Measurements from ENCODE around the gene IFNB1. TPM values are rescaled to one million over a fixed set of nuclear protein-coding genes. Genes with fewer than 3 reads are reported as not detected.

The IFNB1 gene
- total and polyA plus RNA-seq, 12 donors = not detected

DNA sequence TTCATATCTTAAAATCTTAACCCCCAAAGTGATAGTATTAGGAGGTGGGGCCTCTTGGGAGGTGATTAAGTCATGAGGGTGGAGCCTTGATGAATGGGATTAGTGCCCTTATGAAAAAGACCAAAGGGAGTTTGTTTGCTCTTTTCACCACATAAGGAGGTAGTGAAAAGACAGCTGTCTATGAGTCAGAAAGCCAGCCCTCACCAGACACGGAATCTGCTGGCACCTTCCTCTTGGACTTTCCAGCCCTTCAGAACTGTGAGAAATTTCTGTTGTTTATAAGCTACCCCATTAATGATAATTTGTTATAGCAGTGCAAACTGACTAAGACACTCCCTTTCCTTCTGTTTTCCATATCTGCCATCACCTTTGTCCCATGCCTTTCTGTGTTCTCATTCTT, 20.8 kb downstream of the IFNB1 start:
- no peaks in the 10 kb centered on the region for H3K36me3 ChIP-seq (replicated peaks in 1 of 2)
- intact Hi-C loops (cut with DNase I) = no loop called here
- H3K4me1 ChIP-seq (replicated peaks in 1 of 2) = no peaks in the 10 kb centered on the region
- TF ChIP-seq POLR2A (IDR thresholded peaks at IDR 0.05) = no peak
- TF ChIP-seq, protein P1, sequence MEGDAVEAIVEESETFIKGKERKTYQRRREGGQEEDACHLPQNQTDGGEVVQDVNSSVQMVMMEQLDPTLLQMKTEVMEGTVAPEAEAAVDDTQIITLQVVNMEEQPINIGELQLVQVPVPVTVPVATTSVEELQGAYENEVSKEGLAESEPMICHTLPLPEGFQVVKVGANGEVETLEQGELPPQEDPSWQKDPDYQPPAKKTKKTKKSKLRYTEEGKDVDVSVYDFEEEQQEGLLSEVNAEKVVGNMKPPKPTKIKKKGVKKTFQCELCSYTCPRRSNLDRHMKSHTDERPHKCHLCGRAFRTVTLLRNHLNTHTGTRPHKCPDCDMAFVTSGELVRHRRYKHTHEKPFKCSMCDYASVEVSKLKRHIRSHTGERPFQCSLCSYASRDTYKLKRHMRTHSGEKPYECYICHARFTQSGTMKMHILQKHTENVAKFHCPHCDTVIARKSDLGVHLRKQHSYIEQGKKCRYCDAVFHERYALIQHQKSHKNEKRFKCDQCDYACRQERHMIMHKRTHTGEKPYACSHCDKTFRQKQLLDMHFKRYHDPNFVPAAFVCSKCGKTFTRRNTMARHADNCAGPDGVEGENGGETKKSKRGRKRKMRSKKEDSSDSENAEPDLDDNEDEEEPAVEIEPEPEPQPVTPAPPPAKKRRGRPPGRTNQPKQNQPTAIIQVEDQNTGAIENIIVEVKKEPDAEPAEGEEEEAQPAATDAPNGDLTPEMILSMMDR (IDR thresholded peaks at IDR 0.05) = no peak
- no peaks in the 10 kb centered on the region for H3K27me3 ChIP-seq
- WGBS, 4 donors = 53 to 82% (median 69%) methylated on average over 1 of the region's 1 CpG
- no peak overlapping the region for H3K4me3 ChIP-seq
- no peak overlapping the region for H3K27ac ChIP-seq
- DNase-seq = no peak
- no peaks in the 10 kb centered on the region for H3K9me3 ChIP-seq (replicated peaks in 1 of 3)

DNA sequence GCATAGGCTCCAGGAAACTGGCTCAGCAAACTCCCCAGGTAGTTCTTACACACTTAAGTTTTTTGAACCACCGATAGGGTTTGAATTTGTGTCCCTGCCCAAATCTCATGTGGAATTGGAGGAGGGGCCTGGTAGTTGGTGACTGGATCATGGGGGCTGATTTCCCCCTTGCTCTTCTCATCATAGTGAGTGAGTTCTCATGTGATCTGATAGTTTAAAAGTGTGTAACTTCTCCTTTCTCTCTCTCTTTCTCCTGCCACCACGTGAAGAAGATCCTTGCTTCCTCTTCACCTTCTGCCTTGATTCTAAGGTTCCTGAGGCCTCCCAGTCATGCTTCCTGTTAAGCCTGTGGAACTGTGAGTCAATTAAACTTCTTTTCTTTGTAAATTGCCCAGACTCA, 23.9 kb downstream of the IFNB1 start:
- intact Hi-C loops (cut with DNase I) = no loop called here
- H3K4me3 ChIP-seq = no peak overlapping the region
- no peaks in the 10 kb centered on the region for H3K27me3 ChIP-seq
- no peak overlapping the region for H3K27ac ChIP-seq
- no peaks in the 10 kb centered on the region for H3K36me3 ChIP-seq (replicated peaks in 1 of 2)
- 40 to 61% (median 44%) methylated on average over 2 of the region's 2 CpGs for WGBS, 4 donors
- DNase-seq = no peak
- no peaks in the 10 kb centered on the region for H3K4me1 ChIP-seq (replicated peaks in 1 of 2)
- TF ChIP-seq, protein P1 (IDR thresholded peaks at IDR 0.05) = no peak
- TF ChIP-seq POLR2A (IDR thresholded peaks at IDR 0.05) = no peak
- no peaks in the 10 kb centered on the region for H3K9me3 ChIP-seq (replicated peaks in 1 of 3)

GRCh38 chr9:21047281-21047691, 30.5 kb downstream of the IFNB1 start:
- Histone ChIP-seq H3K9me3 (replicated peaks in 1 of 3) (no peaks in the 10 kb centered on the region), H3K27ac (no peak overlapping the region), H3K4me1 (replicated peaks in 1 of 2) (no peaks in the 10 kb centered on the region), H3K4me3 (no peak overlapping the region), H3K27me3 (no peaks in the 10 kb centered on the region), H3K36me3 (replicated peaks in 1 of 2) (no peaks in the 10 kb centered on the region)
- no peak for DNase-seq
- TF ChIP-seq POLR2A (IDR thresholded peaks at IDR 0.05) = no peak
- TF ChIP-seq, protein P1 (IDR thresholded peaks at IDR 0.05) = no peak
- 64 to 85% (median 76%) methylated on average over 2 of the region's 2 CpGs for WGBS, 4 donors
- intact Hi-C loops (cut with DNase I) = no loop called here

DNA sequence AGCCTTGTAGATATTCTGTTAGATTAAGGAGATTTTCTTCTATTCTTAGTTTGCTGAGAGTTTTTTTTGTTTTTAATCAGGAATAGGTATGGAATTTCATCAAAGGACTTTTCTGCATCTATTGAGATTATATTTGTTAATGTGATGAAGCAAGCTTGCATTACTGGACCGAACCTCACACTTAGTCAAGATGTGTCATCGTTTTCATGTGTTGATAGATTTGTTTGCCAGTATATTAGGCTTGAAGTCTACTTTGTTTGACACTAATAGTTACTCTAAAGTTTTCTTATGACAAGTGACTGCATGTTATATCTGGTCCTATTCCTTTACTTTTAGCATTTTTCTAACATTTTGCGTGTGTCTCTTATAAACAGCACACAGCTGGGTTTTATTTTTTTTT, 33.9 kb downstream of the IFNB1 start:
- Histone ChIP-seq H3K4me1 (replicated peaks in 1 of 2) (no peaks in the 10 kb centered on the region), H3K4me3 (no peak overlapping the region), H3K27ac (no peak overlapping the region), H3K27me3 (no peaks in the 10 kb centered on the region), H3K9me3 (replicated peaks in 1 of 3) (no peaks in the 10 kb centered on the region), H3K36me3 (replicated peaks in 1 of 2) (no peaks in the 10 kb centered on the region)
- intact Hi-C loops (cut with DNase I) = no loop called here
- WGBS, 4 donors = 93 to 98% (median 95%) methylated on average over 3 of the region's 3 CpGs
- no peak for TF ChIP-seq POLR2A (IDR thresholded peaks at IDR 0.05)
- TF ChIP-seq, protein P1 (IDR thresholded peaks at IDR 0.05) = no peak
- DNase-seq = no peak

All from adrenal gland (tissue), 12 donors.